SU-DHL-6 (cell line): Measurements from ENCODE around the gene NAT16.

Experiments
- EZH2phosphoT487 ChIP-seq: fragments of 200-600 bp; sonication (generic), shearing (Covaris generic); conservative IDR thresholded peaks from 2 replicates; pipeline ENCODE4 v1.6.1; 2018; ENCODE audit warnings: mild to moderate bottlenecking, antibody characterized with exemption, low read length, moderate library complexity, mixed read lengths
- TF ChIP-seq, protein P1 (sequence below): fragments of 200-600 bp; sonication (generic); IDR thresholded peaks from one replicate; pipeline ENCODE4 v1.5.1; 2017; ENCODE audit warnings: antibody characterized with exemption, mild to moderate bottlenecking, low read length, moderate library complexity; ENCODE audit not compliant: insufficient read depth, poor library complexity, severe bottlenecking

DNA sequence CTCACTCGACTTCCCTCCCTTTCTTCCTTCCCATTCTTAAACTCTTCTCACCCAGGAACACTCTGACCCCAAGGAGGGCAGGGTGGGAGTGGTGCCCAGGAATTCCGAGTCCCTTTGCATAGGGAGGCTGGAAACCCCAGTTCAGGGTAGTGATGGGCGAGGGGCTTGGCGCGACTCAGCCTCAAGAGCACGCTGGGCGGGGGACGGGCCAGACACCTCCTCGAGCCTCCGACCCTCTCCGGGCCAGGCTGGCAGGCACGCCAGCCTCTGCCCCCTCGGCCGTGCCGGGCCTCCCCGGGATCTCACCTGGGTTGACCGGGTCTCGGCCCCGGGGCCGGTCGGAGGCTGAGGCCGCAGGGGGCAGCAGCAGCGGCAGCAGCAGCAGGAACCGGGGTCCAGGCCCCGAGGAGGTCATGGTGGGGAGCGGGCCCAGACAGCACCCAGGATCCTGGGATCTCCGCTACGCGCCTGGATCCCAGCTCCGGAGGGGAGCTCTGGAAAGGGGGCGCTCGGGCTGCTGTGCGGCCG is 36.8 kb upstream of the NAT16 start:
- TF ChIP-seq, protein P1, sequence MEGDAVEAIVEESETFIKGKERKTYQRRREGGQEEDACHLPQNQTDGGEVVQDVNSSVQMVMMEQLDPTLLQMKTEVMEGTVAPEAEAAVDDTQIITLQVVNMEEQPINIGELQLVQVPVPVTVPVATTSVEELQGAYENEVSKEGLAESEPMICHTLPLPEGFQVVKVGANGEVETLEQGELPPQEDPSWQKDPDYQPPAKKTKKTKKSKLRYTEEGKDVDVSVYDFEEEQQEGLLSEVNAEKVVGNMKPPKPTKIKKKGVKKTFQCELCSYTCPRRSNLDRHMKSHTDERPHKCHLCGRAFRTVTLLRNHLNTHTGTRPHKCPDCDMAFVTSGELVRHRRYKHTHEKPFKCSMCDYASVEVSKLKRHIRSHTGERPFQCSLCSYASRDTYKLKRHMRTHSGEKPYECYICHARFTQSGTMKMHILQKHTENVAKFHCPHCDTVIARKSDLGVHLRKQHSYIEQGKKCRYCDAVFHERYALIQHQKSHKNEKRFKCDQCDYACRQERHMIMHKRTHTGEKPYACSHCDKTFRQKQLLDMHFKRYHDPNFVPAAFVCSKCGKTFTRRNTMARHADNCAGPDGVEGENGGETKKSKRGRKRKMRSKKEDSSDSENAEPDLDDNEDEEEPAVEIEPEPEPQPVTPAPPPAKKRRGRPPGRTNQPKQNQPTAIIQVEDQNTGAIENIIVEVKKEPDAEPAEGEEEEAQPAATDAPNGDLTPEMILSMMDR, result no peak
- no peak for TF ChIP-seq EZH2phosphoT487
